Activated naive CD8-positive, alpha-beta T cell treated with anti-CD3 and anti-CD28 coated beads, Interleukin-2, amount 10 ng/mL, durations not matched to agents 7 days and 5 days (primary cell): Measurements from ENCODE around the gene PER1. TPM values are rescaled to one million over a fixed set of nuclear protein-coding genes. Genes with fewer than 3 reads are reported as not detected.
"Not testable (repeated sequence)": the region's sequence is repeated elsewhere in the genome, so short reads cannot be mapped to it uniquely, and the experiment has no call there.

ENCODE experiments used
- ATAC-seq: fragments of 150-1000 bp; cut with Tn5 transposase; one replicate; pipeline ENCODE4 v1.10.0; 2021; ENCODE audit warnings: low read depth, moderate library complexity
- POLR2A ChIA-PET: fragments of 350-600 bp; sonication (Branson Sonifier 250); formaldehyde crosslinking; loops from one replicate; lab custom pipeline; 2021; ENCODE audit warnings: antibody characterized with exemption; lab: Charles Lee
- DNase-seq: peaks from one replicate; pipeline ENCODE4 v3.0.0; 2021
- H3K27ac Mint-ChIP-seq: one replicate; pipeline ENCODE4 v1.8.0; 2022; ENCODE audit warnings: mild to moderate bottlenecking, mixed read lengths
- H3K27me3 Mint-ChIP-seq: one replicate; pipeline ENCODE4 v1.8.0; 2022; ENCODE audit warnings: mild to moderate bottlenecking, moderate library complexity, mixed read lengths
- H3K36me3 Mint-ChIP-seq: one replicate; pipeline ENCODE4 v1.8.0; 2021; ENCODE audit warnings: mild to moderate bottlenecking, mixed read lengths
- H3K4me1 Mint-ChIP-seq: one replicate; pipeline ENCODE4 v1.8.0; 2021; ENCODE audit warnings: mixed read lengths
- H3K4me3 Mint-ChIP-seq: one replicate; pipeline ENCODE4 v1.8.0; 2022; ENCODE audit warnings: mild to moderate bottlenecking, moderate library complexity, mixed read lengths
- H3K9me3 Mint-ChIP-seq: one replicate; pipeline ENCODE4 v1.8.0; 2021; ENCODE audit warnings: mixed read lengths
- total RNA-seq, 2 experiments: library from RNA; stranded (reverse); gene quantifications; one replicate each; pipeline ENCODE4 v1.2.3, GENCODE V29; 2021

PER1 gene
- total RNA-seq, 2 experiments from 2014 or later = 52.7 to 53.6 TPM

- Mint-ChIP-seq H3K4me3 (peak overlapping the region; percentile 90), H3K9me3 (no peaks in the 10 kb centered on the region), H3K27me3 (peaks cover 61% of the 10 kb centered on the region), H3K4me1 (peaks cover 37% of the 10 kb centered on the region), H3K36me3 (peaks cover 2% of the 10 kb centered on the region), H3K27ac (no peak overlapping the region)
- POLR2A ChIA-PET = interaction anchor here (0.8 to 1.2 kb wide), 2 partner anchors 38 to 56 kb away, joined by 3 to 4 read pairs; no protein-coding TSS in a partner anchor
- ATAC-seq (no peak), DNase-seq (no peak)
Observed at GRCh38 chr17:8117367-8117979, 34.7 kb downstream of the PER1 start.

GRCh38 chr17:8116776-8117175 lies 35.4 kb downstream of the PER1 start:
- Mint-ChIP-seq H3K27ac (no peak overlapping the region), H3K9me3 (no peaks in the 10 kb centered on the region), H3K4me1 (peaks cover 36% of the 10 kb centered on the region), H3K27me3 (peaks cover 59% of the 10 kb centered on the region), H3K4me3 (peak overlapping the region; percentile 4), H3K36me3 (peaks cover 2% of the 10 kb centered on the region)
- DNase-seq (no peak), ATAC-seq (no peak)
- POLR2A ChIA-PET = interaction anchor here (0.8 kb wide), 1 partner anchor 39 kb away, joined by 3 read pairs; no protein-coding TSS in a partner anchor

DNA sequence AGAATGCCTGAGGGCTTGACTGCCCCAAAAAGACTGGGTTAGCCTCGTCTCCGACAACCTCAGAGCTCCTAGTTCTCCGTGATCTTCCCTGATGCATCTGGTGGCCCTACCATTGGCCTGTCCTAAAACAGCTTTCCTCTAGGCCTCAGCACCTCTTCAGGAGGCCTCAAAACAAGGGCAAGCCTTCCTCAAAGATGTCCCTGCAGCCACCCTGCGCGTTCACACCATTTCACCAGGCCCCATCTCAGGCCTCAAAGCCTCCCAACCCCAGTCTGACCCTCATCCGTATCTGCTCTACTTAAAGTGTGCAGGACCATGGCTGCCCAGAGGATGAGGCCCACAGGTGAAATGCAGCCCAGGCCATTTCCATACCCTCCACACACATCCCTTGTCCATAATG lies 41.3 kb downstream of the PER1 start:
- Mint-ChIP-seq H3K4me3 (no peak overlapping the region), H3K4me1 (peaks cover 9% of the 10 kb centered on the region)

DNA sequence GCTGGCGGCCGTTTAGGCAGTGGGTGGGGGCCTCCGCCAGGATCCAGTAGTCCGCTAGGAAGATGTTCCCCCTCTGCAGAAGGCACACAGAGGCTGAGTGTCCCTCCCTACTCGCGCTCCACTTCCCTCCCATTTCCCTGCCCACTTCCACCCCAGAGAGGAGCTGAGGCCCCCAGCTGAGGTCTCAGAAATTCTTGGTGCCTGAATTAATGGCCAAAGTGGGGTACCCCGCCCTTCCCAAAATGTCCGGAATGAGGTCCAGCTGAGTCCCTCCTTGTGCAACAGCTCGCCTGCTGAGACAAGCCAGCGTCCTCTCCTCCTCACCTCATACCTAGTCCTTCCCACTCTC lies 41.8 kb downstream of the PER1 start:
- Mint-ChIP-seq H3K36me3 (no peaks in the 10 kb centered on the region), H3K27me3 (peaks cover 53% of the 10 kb centered on the region), H3K9me3 (no peaks in the 10 kb centered on the region), H3K27ac (no peak overlapping the region), H3K4me3 (peak overlapping the region; percentile 9), H3K4me1 (peaks cover 9% of the 10 kb centered on the region)
- POLR2A ChIA-PET = interaction anchor here (0.8 to 1.3 kb wide), 3 partner anchors 9 to 30 kb away, joined by 3 to 5 read pairs (median 3); no protein-coding TSS in a partner anchor
- DNase-seq = no peak
- ATAC-seq = no peak

More for the DNA sequence above, 41.3 kb downstream of the PER1 start:
- no peak for DNase-seq
- POLR2A ChIA-PET = interaction anchor here (1.3 kb wide), 1 partner anchor 8 kb away, joined by 3 read pairs; no protein-coding TSS in a partner anchor
- ATAC-seq = no peak
- H3K27ac Mint-ChIP-seq = no peak overlapping the region
- H3K27me3 Mint-ChIP-seq = peaks cover 54% of the 10 kb centered on the region
- no peaks in the 10 kb centered on the region for H3K36me3 Mint-ChIP-seq
- no peaks in the 10 kb centered on the region for H3K9me3 Mint-ChIP-seq

DNA sequence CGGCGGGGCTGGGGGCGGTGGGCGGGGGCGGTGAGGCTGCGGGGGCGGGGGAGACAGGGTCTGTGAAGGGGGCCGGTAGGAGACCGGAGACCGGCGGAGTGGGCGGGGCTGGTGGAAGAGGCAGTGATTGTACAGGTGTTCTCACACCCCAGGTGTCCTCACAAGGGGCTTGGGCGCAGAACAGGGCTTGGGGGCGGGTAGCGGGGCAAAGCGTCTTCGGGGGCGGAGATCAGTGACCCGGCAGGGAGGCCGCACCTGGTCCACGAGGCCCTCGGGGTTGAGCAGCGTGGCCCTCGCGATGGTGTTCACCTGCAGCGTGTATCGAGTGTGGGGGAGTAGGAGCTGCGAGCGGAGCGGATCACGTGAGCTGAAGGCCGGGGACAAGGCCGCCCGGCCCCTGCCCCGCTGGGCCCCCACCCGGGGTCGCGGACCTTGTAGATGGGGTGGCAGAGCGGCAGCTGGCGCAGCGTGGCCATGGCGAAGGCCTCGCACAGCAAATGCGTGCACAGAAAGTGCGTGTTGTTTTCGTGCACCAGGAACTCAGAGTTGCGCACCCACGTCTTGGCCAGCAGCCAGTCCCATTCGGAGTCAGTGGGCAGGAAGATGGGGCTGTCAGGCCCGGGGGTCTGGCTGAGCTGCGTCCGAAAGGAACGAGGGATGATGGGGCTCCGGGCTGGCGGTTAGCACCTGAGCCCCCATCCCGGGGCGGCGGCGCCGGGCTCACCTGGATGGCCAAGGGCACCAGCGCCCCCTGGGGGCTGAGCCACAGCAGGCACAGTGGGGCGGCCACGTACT lies 42.3 kb downstream of the PER1 start:
- ATAC-seq (peak; percentile 96), DNase-seq (peak; percentile 91)
- H3K27ac Mint-ChIP-seq = no peak overlapping the region
- no peaks in the 10 kb centered on the region for H3K36me3 Mint-ChIP-seq
- H3K9me3 Mint-ChIP-seq = no peaks in the 10 kb centered on the region
- POLR2A ChIA-PET = interaction anchor here (0.6 to 1.3 kb wide), 4 partner anchors 9 to 724 kb away, joined by 3 to 5 read pairs (median 3); no protein-coding TSS in a partner anchor
- H3K4me3 Mint-ChIP-seq = peak overlapping the region; percentile 53
- H3K4me1 Mint-ChIP-seq = peaks cover 9% of the 10 kb centered on the region
- peaks cover 49% of the 10 kb centered on the region for H3K27me3 Mint-ChIP-seq

- Mint-ChIP-seq H3K36me3 (no peaks in the 10 kb centered on the region), H3K27me3 (peaks cover 43% of the 10 kb centered on the region), H3K4me1 (peaks cover 9% of the 10 kb centered on the region), H3K27ac (no peak overlapping the region), H3K9me3 (no peaks in the 10 kb centered on the region), H3K4me3 (no peak overlapping the region)
- ATAC-seq (no peak), DNase-seq (no peak)
- POLR2A ChIA-PET = interaction anchor here (0.6 to 1.2 kb wide), 2 partner anchors 28 to 724 kb away, joined by 3 to 5 read pairs; no protein-coding TSS in a partner anchor
Observed at GRCh38 chr17:8108972-8109660, 43.1 kb downstream of the PER1 start.

- H3K27ac Mint-ChIP-seq, POLR2A ChIA-PET, H3K36me3 Mint-ChIP-seq, H3K4me1 Mint-ChIP-seq, H3K9me3 Mint-ChIP-seq, DNase-seq, ATAC-seq, H3K4me3 Mint-ChIP-seq: not testable (repeated sequence)
- H3K27me3 Mint-ChIP-seq = peaks cover 32% of the 10 kb centered on the region
Observed at GRCh38 chr17:8106980-8107379, 45.2 kb downstream of the PER1 start.

GRCh38 chr17:8105957-8106398 lies 46.2 kb downstream of the PER1 start:
- no peak overlapping the region for H3K4me3 Mint-ChIP-seq
- peaks cover 30% of the 10 kb centered on the region for H3K27me3 Mint-ChIP-seq
- ATAC-seq = no peak
- DNase-seq = no peak
- no peak overlapping the region for H3K27ac Mint-ChIP-seq
- POLR2A ChIA-PET = no interaction called here
- peaks cover 9% of the 10 kb centered on the region for H3K4me1 Mint-ChIP-seq
- no peaks in the 10 kb centered on the region for H3K36me3 Mint-ChIP-seq
- H3K9me3 Mint-ChIP-seq = no peaks in the 10 kb centered on the region

DNA sequence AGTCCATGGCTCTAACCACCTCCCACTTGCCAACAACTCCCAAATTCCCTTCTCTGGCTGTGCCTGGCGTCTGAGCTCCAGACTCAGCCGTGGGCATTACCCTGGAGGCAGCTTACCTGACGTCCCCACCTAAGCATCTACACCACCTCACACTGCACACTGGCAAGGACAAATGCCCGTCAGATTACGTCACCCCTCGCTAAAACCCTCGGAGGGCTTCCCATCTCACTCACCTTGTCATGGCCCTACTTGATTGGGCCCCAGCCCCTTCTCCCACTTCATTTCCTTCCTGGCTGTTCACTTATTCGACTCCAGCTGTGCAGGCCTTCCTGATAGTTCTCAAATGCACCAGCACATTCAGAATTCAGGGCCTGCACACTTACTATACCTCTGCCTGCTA lies 47.3 kb downstream of the PER1 start:
- Mint-ChIP-seq H3K27ac (no peak overlapping the region), H3K9me3 (no peaks in the 10 kb centered on the region), H3K4me3 (no peak overlapping the region), H3K27me3 (peaks cover 25% of the 10 kb centered on the region), H3K36me3 (no peaks in the 10 kb centered on the region), H3K4me1 (peaks cover 3% of the 10 kb centered on the region)
- ATAC-seq (no peak), DNase-seq (no peak)
- POLR2A ChIA-PET = interaction anchor here (1.7 kb wide), 1 partner anchor 10 kb away, joined by 3 read pairs; no protein-coding TSS in a partner anchor

DNA sequence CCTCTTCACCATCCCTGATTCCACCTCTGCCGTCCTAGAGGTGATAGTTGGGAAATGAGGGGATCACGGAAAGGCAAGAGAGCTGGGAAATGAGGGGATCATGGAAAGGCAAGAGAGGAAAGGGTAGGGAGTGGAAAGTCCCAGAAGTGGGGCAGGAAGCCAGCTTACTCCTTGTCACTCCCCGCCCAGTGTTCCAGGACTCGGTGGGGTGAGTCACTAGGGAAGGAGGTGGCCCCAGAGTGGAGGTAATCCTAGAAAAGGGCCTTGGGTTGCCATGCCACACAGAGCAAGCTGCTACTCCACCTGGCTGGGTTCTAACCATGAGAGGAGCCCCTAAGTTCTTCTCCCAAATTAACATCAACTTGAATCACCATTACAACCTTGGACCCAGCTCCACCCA lies 48.7 kb downstream of the PER1 start:
- H3K9me3 Mint-ChIP-seq = no peaks in the 10 kb centered on the region
- DNase-seq (no peak), ATAC-seq (no peak)
- H3K27ac Mint-ChIP-seq = no peak overlapping the region
- no peaks in the 10 kb centered on the region for H3K36me3 Mint-ChIP-seq
- H3K4me1 Mint-ChIP-seq = peaks cover 3% of the 10 kb centered on the region
- no peak overlapping the region for H3K4me3 Mint-ChIP-seq
- POLR2A ChIA-PET = interaction anchor here (1.7 kb wide), 1 partner anchor 11 kb away, joined by 3 read pairs; no protein-coding TSS in a partner anchor
- H3K27me3 Mint-ChIP-seq = peaks cover 25% of the 10 kb centered on the region

GRCh38 chr17:8101721-8102120 lies 50.5 kb downstream of the PER1 start:
- POLR2A ChIA-PET = no interaction called here
- no peak overlapping the region for H3K4me3 Mint-ChIP-seq
- ATAC-seq = no peak
- H3K27ac Mint-ChIP-seq = no peak overlapping the region
- no peak for DNase-seq
- no peaks in the 10 kb centered on the region for H3K9me3 Mint-ChIP-seq
- no peaks in the 10 kb centered on the region for H3K4me1 Mint-ChIP-seq
- H3K27me3 Mint-ChIP-seq = peaks cover 17% of the 10 kb centered on the region
- no peaks in the 10 kb centered on the region for H3K36me3 Mint-ChIP-seq

GRCh38 chr17:8100763-8101162 lies 51.4 kb downstream of the PER1 start:
- POLR2A ChIA-PET = no interaction called here

GRCh38 chr17:8100111-8100510 lies 52.1 kb downstream of the PER1 start:
- POLR2A ChIA-PET = no interaction called here

More at GRCh38 chr17:8100763-8101162, 51.4 kb downstream of the PER1 start:
- Mint-ChIP-seq H3K27ac (no peak overlapping the region), H3K9me3 (no peaks in the 10 kb centered on the region), H3K4me3 (no peak overlapping the region), H3K4me1 (no peaks in the 10 kb centered on the region), H3K36me3 (no peaks in the 10 kb centered on the region), H3K27me3 (peaks cover 9% of the 10 kb centered on the region)
- no peak for DNase-seq
- ATAC-seq = no peak

More at GRCh38 chr17:8100111-8100510, 52.1 kb downstream of the PER1 start:
- ATAC-seq (no peak), DNase-seq (no peak)
- Mint-ChIP-seq H3K4me3 (no peak overlapping the region), H3K27ac (no peak overlapping the region), H3K36me3 (no peaks in the 10 kb centered on the region), H3K27me3 (peaks cover 7% of the 10 kb centered on the region), H3K9me3 (no peaks in the 10 kb centered on the region), H3K4me1 (no peaks in the 10 kb centered on the region)
